Measurements from ENCODE around the gene OR4D6. TPM values are rescaled to one million over a fixed set of nuclear protein-coding genes. Genes with fewer than 3 reads are reported as not detected.

OR4D6 gene
- total and polyA plus RNA-seq, 8 donors, result not detected

- ATAC-seq, result no peak
Observed at GRCh38 chr11:59501931-59502330, 45.2 kb downstream of the OR4D6 start.

DNA sequence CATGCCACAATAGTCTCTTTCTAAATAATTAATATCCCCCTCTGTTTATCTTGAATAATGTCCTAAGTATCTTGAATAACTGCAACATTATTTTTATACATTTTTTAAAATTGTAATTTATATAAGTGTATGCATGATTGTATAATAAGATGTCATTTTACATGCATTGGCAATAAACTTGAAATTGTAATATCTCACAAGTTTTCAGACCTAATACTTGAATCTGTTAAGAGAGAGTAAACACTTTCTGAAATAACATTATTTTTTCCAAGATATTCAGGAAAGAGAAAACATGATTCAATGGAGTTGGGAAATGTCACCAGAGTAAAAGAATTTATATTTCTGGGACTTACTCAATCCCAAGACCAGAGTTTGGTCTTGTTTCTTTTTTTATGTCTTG is 46.5 kb downstream of the OR4D6 start, which contains the start of gene OR4D11:
Gene OR4D11 (plus strand): TSS at position 301 of the 400 bp plus-strand sequence. CDS start 0 bp downstream, at position 301.
- no peak for TF ChIP-seq CTCF (IDR thresholded peaks at IDR 0.05)
- ATAC-seq, result no peak
- intact Hi-C loops (cut with DNase I), result no loop called here
- Histone ChIP-seq H3K4me1 (no peaks in the 10 kb centered on the region), H3K4me3 (no peak within 1 kb of the TSS), H3K9me3 (no peaks in the 10 kb centered on the region), H3K27me3 (no peaks in the 10 kb centered on the region), H3K27ac (no peak within 1 kb of the TSS), H3K36me3 (no peaks in the 10 kb centered on the region)
- no peak for DNase-seq

More at GRCh38 chr11:59501931-59502330, 45.2 kb downstream of the OR4D6 start:
- Histone ChIP-seq H3K9me3 (no peaks in the 10 kb centered on the region), H3K4me3 (no peak overlapping the region), H3K36me3 (no peaks in the 10 kb centered on the region), H3K4me1 (no peaks in the 10 kb centered on the region), H3K27ac (no peak overlapping the region), H3K27me3 (no peaks in the 10 kb centered on the region)
- no peak for DNase-seq
- no peak for TF ChIP-seq CTCF (IDR thresholded peaks at IDR 0.05)
- intact Hi-C loops (cut with DNase I), result no loop called here

Other genes starting within 250 kb of the OR4D6 start
- gene MPEG1, start 244.0 kb upstream of the OR4D6 start, total RNA-seq, result 10 to 100 TPM; 23.5 to 68.7 TPM
- gene MPEG1, start 244.0 kb upstream of the OR4D6 start, polyA plus RNA-seq (ENCODE audit: insufficient read length in 6 of 6), result 10 to 100 TPM; 12.3 to 16.9 (median 14.9) TPM
- gene OR5AN1, start 98.1 kb upstream of the OR4D6 start, total RNA-seq, result not detected
- gene OR5AN1, start 98.1 kb upstream of the OR4D6 start, polyA plus RNA-seq (ENCODE audit: insufficient read length in 6 of 6), result not detected
- not detected for gene OR5A2, start 30.5 kb upstream of the OR4D6 start, total RNA-seq
- gene OR5A2, start 30.5 kb upstream of the OR4D6 start, polyA plus RNA-seq (ENCODE audit: insufficient read length in 6 of 6), result under 1 TPM in 5 of 6 donors, not detected in 1; 0.01 to 0.06 (median 0.03) TPM
- gene OR5A1, start 20.5 kb upstream of the OR4D6 start, total RNA-seq, result not detected
- under 1 TPM in 4 of 6 donors, not detected in 2; 0.01 to 0.04 (median 0.03) TPM for gene OR5A1, start 20.5 kb upstream of the OR4D6 start, polyA plus RNA-seq (ENCODE audit: insufficient read length in 6 of 6)
- not detected for gene OR4D10, start 16.4 kb downstream of the OR4D6 start, total RNA-seq
- gene OR4D10, start 16.4 kb downstream of the OR4D6 start, polyA plus RNA-seq (ENCODE audit: insufficient read length in 6 of 6), result not detected
- gene OR4D11, start 46.6 kb downstream of the OR4D6 start, total RNA-seq, result not detected
- gene OR4D11, start 46.6 kb downstream of the OR4D6 start, polyA plus RNA-seq (ENCODE audit: insufficient read length in 6 of 6), result not detected
- not detected for gene OR4D9, start 54.6 kb downstream of the OR4D6 start, total RNA-seq
- under 1 TPM; 0.03 to 0.06 (median 0.05) TPM for gene OR4D9, start 54.6 kb downstream of the OR4D6 start, polyA plus RNA-seq (ENCODE audit: insufficient read length in 6 of 6)
- 10 to 100 TPM; 39.4 to 40.8 TPM for gene OSBP, start 158.8 kb downstream of the OR4D6 start, total RNA-seq
- 10 to 100 TPM; 40.0 to 45.7 (median 43.9) TPM for gene OSBP, start 158.8 kb downstream of the OR4D6 start, polyA plus RNA-seq (ENCODE audit: insufficient read length in 6 of 6)
- gene PATL1, start 212.1 kb downstream of the OR4D6 start, total RNA-seq, result 10 to 100 TPM; 27.8 to 42.6 TPM
- 10 to 100 TPM; 36.8 to 45.0 (median 41.0) TPM for gene PATL1, start 212.1 kb downstream of the OR4D6 start, polyA plus RNA-seq (ENCODE audit: insufficient read length in 6 of 6)

Data from left lung (tissue), 10 donors.